ENCODE data around the gene SDK2. TPM values are rescaled to one million over a fixed set of nuclear protein-coding genes. Genes with fewer than 3 reads are reported as not detected.

The SDK2 gene
- total and polyA plus RNA-seq, 2 of the 8 experiments (the other 6 are each of a cell fraction or from before 2014, with no cell fraction given), result 3.9 to 4.1 TPM

- Histone ChIP-seq H4K91ac (replicated peaks; ENCODE audit: insufficient read length, low read length) (no peak overlapping the region), H2BK15ac (ENCODE audit: low read length) (0 out of 2 replicates have a peak overlapping the region, but pooled peaks have one; percentile 76), H3K4me2 (ENCODE audit: insufficient read depth in 1 of 2, low read depth in 2 of 2, low read length in 2 of 2) (no peak overlapping the region), H3K23ac (ENCODE audit: insufficient read length) (no peak overlapping the region), H4K20me1 (replicated peaks in 1 of 2; ENCODE audit: control insufficient read depth in 1 of 2, insufficient read depth in 2 of 2, low read length in 2 of 2) (no peaks in the 10 kb centered on the region), H3K4me1 (replicated peaks in 1 of 4; ENCODE audit: control insufficient read depth in 3 of 4, insufficient read depth in 4 of 4, low read length in 3 of 4) (peaks cover 5 to 21% (median 10%) of the 10 kb centered on the region in 4 experiments; a peak in 6 of 7 replicates), H3K14ac (ENCODE audit: insufficient read length) (no peak overlapping the region), H2BK120ac (replicated peaks; ENCODE audit: low read depth, low read length) (no peak overlapping the region), H3K56ac (replicated peaks; ENCODE audit: insufficient read length, low read depth, low read length) (no peak overlapping the region), H4K8ac (ENCODE audit: extremely low read depth, insufficient read depth, low read length) (no peak overlapping the region), H3K79me1 (ENCODE audit: low read depth, low read length) (no peaks in the 10 kb centered on the region), H4K5ac (ENCODE audit: insufficient read length, low read depth, low read length) (no peak overlapping the region), H3K27ac (ENCODE audit: low read depth, low read length) (no peak overlapping the region), H3K23me2 (ENCODE audit: low read depth, low read length) (no peaks in the 10 kb centered on the region), H3K27me3 (replicated peaks in 1 of 4; ENCODE audit: control insufficient read depth in 3 of 4, extremely low read depth in 1 of 4, insufficient read depth in 3 of 4, low read length in 3 of 4) (no peaks in the 10 kb centered on the region; a peak in 1 of 7 replicates), H2BK12ac (ENCODE audit: low read depth, low read length) (no peak overlapping the region), H3K18ac (ENCODE audit: extremely low read depth, low read length) (no peak overlapping the region), H3K4ac (replicated peaks; ENCODE audit: insufficient read length, low read depth, low read length) (peak overlapping the region; percentile 22), H3K79me2 (ENCODE audit: control insufficient read depth in 1 of 2, insufficient read depth in 2 of 2, low read length in 2 of 2) (no peaks in the 10 kb centered on the region), H2BK20ac (ENCODE audit: low read length) (no peak overlapping the region), H3K4me3 (ENCODE audit: extremely low read depth in 1 of 4, insufficient read depth in 2 of 4, low read depth in 3 of 4, low read length in 4 of 4) (no peak overlapping the region), H3K9ac (replicated peaks in 1 of 4; ENCODE audit: extremely low read depth in 1 of 4, low read depth in 3 of 4, low read length in 3 of 4) (no peak overlapping the region; a peak in 1 of 7 replicates), H2AFZ (ENCODE audit: low read length) (no peak overlapping the region), H3K9me3 (ENCODE audit: insufficient read depth in 2 of 2, low read depth in 1 of 2, low read length in 1 of 2) (no peaks in the 10 kb centered on the region), H3K36me3 (ENCODE audit: control insufficient read depth in 2 of 4, insufficient read depth in 4 of 4, low read length in 3 of 4) (no peaks in the 10 kb centered on the region), H2BK5ac (ENCODE audit: low read depth, low read length) (peak overlapping the region; percentile 28; the same call in 1 of the 2 replicates), H2AK5ac (ENCODE audit: low read depth, low read length) (no peak overlapping the region; the same call in 1 of the 2 replicates)
- CTCF ChIA-PET (ENCODE audit: partially characterized antibody), result interaction anchor here (1.0 to 4.4 kb wide), 4 partner anchors 18 to 261 kb away, joined by 3 to 33 read pairs (median 6); no protein-coding TSS in a partner anchor
- 84% methylated on average over 13 of the region's 13 CpGs; no CpG with 5 or more reads in 1 of the 2 experiments for WGBS, 2 experiments (ENCODE audit: extremely low coverage in 1 of 2, insufficient coverage in 1 of 2, insufficient read length in 1 of 2, insufficient replicate concordance in 2 of 2, low coverage in 1 of 2, low lambda C conversion rate in 2 of 2, missing lambda C conversion rate in 1 of 2)
- FAIRE-seq (no peak), DNase-seq (ENCODE audit: low read depth in 1 of 2, low spot score in 2 of 2) (no peak)
- POLR2A ChIA-PET (ENCODE audit: partially characterized antibody), result no interaction called here
- TF ChIP-seq KDM5A (IDR thresholded peaks at IDR 0.05; ENCODE audit: low read length) (no peak), CHD2 (IDR thresholded peaks at IDR 0.05; ENCODE audit: low read length) (no peak), USF2 (IDR thresholded peaks at IDR 0.05; ENCODE audit: low read length) (no peak), SIRT6 (IDR thresholded peaks at IDR 0.05; ENCODE audit: low read length) (no peak), HDAC6 (IDR thresholded peaks at IDR 0.05; ENCODE audit: low read depth, low read length) (no peak), SP4 (IDR thresholded peaks at IDR 0.05; ENCODE audit: low read length) (no peak), YY1 (IDR thresholded peaks at IDR 0.05; ENCODE audit: low read depth, low read length) (no peak), SIN3A (conservative IDR thresholded peaks at IDR 0.05 in 1 of 2, IDR thresholded peaks at IDR 0.05 in 1 of 2; ENCODE audit: low read depth in 1 of 2, low read length in 2 of 2) (no peak), POLR2AphosphoS5 (IDR thresholded peaks at IDR 0.05; ENCODE audit: low read depth, low read length) (no peak), MAFK (IDR thresholded peaks at IDR 0.05; ENCODE audit: low read depth, low read length) (no peak)
These were observed 45.5 kb upstream of the SDK2 start for GRCh38 chr17:73689596-73690275.
